Aorta (tissue), 5 donors: ENCODE data around the gene MGMT. TPM values are rescaled to one million over a fixed set of nuclear protein-coding genes. Genes with fewer than 3 reads are reported as not detected.

Source experiments
- ATAC-seq: fragments of 200-7000 bp; cut with Tn5 transposase; one replicate; pipeline ENCODE4 v1.9.1; 2022; ENCODE audit warnings: moderate library complexity; ENCODE audit not compliant: low FRiP score
- DNase-seq, 2 donors: peaks; one replicate each; pipeline ENCODE4 v3.0.0-alpha.2; 2020
- H3K27ac ChIP-seq, 2 donors: one replicate each; pipeline ENCODE4 v1.5.1; 2013; ENCODE audit warnings: low read length in 2 of 2, mild to moderate bottlenecking in 2 of 2, moderate library complexity in 2 of 2, control low read depth in 1 of 2, inconsistent platforms in 1 of 2, low read depth in 1 of 2
- H3K27me3 ChIP-seq, 2 donors: one replicate each; pipeline ENCODE4 v1.6.1; 2013; ENCODE audit warnings: control low read depth in 1 of 2, low read length in 1 of 2, mild to moderate bottlenecking in 1 of 2, moderate library complexity in 1 of 2; ENCODE audit not compliant: insufficient read depth in 2 of 2, control insufficient read depth in 1 of 2
- H3K36me3 ChIP-seq, 2 donors: one replicate each; pipeline ENCODE4 v1.6.1; 2013; ENCODE audit warnings: control low read depth in 1 of 2, low read length in 1 of 2, mild to moderate bottlenecking in 1 of 2; ENCODE audit not compliant: insufficient read depth in 2 of 2, control insufficient read depth in 1 of 2
- H3K4me1 ChIP-seq, 2 donors: one replicate each; pipeline ENCODE4 v1.6.1; 2013; ENCODE audit warnings: low read length in 2 of 2, control low read depth in 1 of 2, mild to moderate bottlenecking in 1 of 2, moderate library complexity in 1 of 2; ENCODE audit not compliant: insufficient read depth in 2 of 2, control insufficient read depth in 1 of 2
- H3K4me3 ChIP-seq, 2 donors: one replicate each; pipeline ENCODE4 v1.5.1; 2013; ENCODE audit warnings: low read length in 2 of 2, control low read depth in 1 of 2, mild to moderate bottlenecking in 1 of 2
- H3K9me3 ChIP-seq: one replicate; pipeline ENCODE4 v1.6.1; 2013; ENCODE audit warnings: mild to moderate bottlenecking, low read length; ENCODE audit not compliant: control insufficient read depth
- WGBS, 2 donors: extraction: QIAGEN DNeasy Blood & Tissue Kit; methylation state at CpG; one replicate each; pipeline ENCODE4 v1.1.7; 2013; 5-methylcytosine and 5-hydroxymethylcytosine counted together
- intact Hi-C, 2 donors: fragments of 100-400 bp; cut with DNase I; formaldehyde crosslinking; loops; one replicate each; pipeline versions ENCODE4 v1.14.2 to v1.15.0; 2022
- polyA plus RNA-seq, 2 donors: library from polyadenylated mRNA; stranded (reverse); fragments of 200-250 nt; gene quantifications; one replicate each; pipeline ENCODE4 v1.2.3, GENCODE V29; 2013
- total RNA-seq, 2 donors: library from RNA; stranded (reverse); fragmentation: NEBNext Ultra II Directional; extraction: Animal tissue kit (Norgen Biotek cat#: 25700); gene quantifications; one replicate each; pipeline ENCODE4 v1.2.1, GENCODE V29; 2021
- donor health status: healthy with polysubstance abuse.
- donor health status: Bipolar disorder and iron deficiency.
- donor health status: DM: no; HTN: no; CAD: no.
- donor health status: DM: no; HTN: no; CAD: no.
- donor health status: DM: yes; HTN: yes; CAD: no.

MGMT gene
- total and polyA plus RNA-seq, 4 donors = 8.8 to 30.0 (median 14.1) TPM

- H3K36me3 ChIP-seq = no peaks in the 10 kb centered on the region
- no peaks in the 10 kb centered on the region for H3K27me3 ChIP-seq
- WGBS, 2 donors = 93 to 99% methylated on average over 10 of the region's 10 CpGs
- ATAC-seq (no peak), DNase-seq (no peak)
- intact Hi-C loops = no loop called here
- peaks cover 3% of the 10 kb centered on the region for H3K9me3 ChIP-seq
- no peak overlapping the region for H3K4me3 ChIP-seq
- no peak overlapping the region for H3K27ac ChIP-seq
- no peaks in the 10 kb centered on the region for H3K4me1 ChIP-seq
These were observed 259.0 kb downstream of the MGMT start for GRCh38 chr10:129725890-129726631.

- intact Hi-C loops = no loop called here
- WGBS, 2 donors = 97 to 100% methylated on average over 6 of the region's 6 CpGs
- Histone ChIP-seq H3K4me1 (no peaks in the 10 kb centered on the region), H3K36me3 (no peaks in the 10 kb centered on the region), H3K27ac (no peak overlapping the region), H3K27me3 (no peaks in the 10 kb centered on the region), H3K4me3 (no peak overlapping the region), H3K9me3 (peaks cover 3% of the 10 kb centered on the region)
- no peak for ATAC-seq
- DNase-seq = no peak
These were observed 260.0 kb downstream of the MGMT start for GRCh38 chr10:129727071-129727470.

- no peak overlapping the region for H3K27ac ChIP-seq
- no peak for ATAC-seq
- H3K27me3 ChIP-seq = no peaks in the 10 kb centered on the region
- WGBS, 2 donors = 74 to 99% methylated on average over 4 of the region's 4 CpGs
- no peak for DNase-seq
- H3K9me3 ChIP-seq = peaks cover 3% of the 10 kb centered on the region
- H3K4me3 ChIP-seq = no peak overlapping the region
- no peaks in the 10 kb centered on the region for H3K36me3 ChIP-seq
- H3K4me1 ChIP-seq = no peaks in the 10 kb centered on the region
- intact Hi-C loops = no loop called here
These were observed 260.5 kb downstream of the MGMT start for GRCh38 chr10:129727495-129727894.

- intact Hi-C loops = no loop called here
- WGBS, 2 donors = 94 to 95% methylated on average over 13 of the region's 13 CpGs
- H3K27me3 ChIP-seq = no peaks in the 10 kb centered on the region
- no peaks in the 10 kb centered on the region for H3K36me3 ChIP-seq
- H3K27ac ChIP-seq = no peak overlapping the region
- DNase-seq (no peak), ATAC-seq (no peak)
- peaks cover 3% of the 10 kb centered on the region for H3K9me3 ChIP-seq
- H3K4me1 ChIP-seq = no peaks in the 10 kb centered on the region
- no peak overlapping the region for H3K4me3 ChIP-seq
These were observed 261.3 kb downstream of the MGMT start for GRCh38 chr10:129728246-129728820.

- Histone ChIP-seq H3K4me1 (no peaks in the 10 kb centered on the region), H3K36me3 (no peaks in the 10 kb centered on the region), H3K27ac (no peak overlapping the region), H3K4me3 (no peak overlapping the region), H3K9me3 (peaks cover 3% of the 10 kb centered on the region), H3K27me3 (no peaks in the 10 kb centered on the region)
- no peak for DNase-seq
- ATAC-seq = no peak
- WGBS, 2 donors = 91 to 92% methylated on average over 21 of the region's 21 CpGs
- intact Hi-C loops = no loop called here
These were observed 262.1 kb downstream of the MGMT start for GRCh38 chr10:129728905-129729795.

GRCh38 chr10:129730272-129730992 is 263.4 kb downstream of the MGMT start:
- peaks cover 3% of the 10 kb centered on the region for H3K9me3 ChIP-seq
- H3K27me3 ChIP-seq = no peaks in the 10 kb centered on the region
- H3K4me3 ChIP-seq = no peak overlapping the region
- 86 to 89% methylated on average over 12 of the region's 12 CpGs for WGBS, 2 donors
- DNase-seq = no peak
- H3K27ac ChIP-seq = no peak overlapping the region
- ATAC-seq = no peak
- no peaks in the 10 kb centered on the region for H3K4me1 ChIP-seq
- no peaks in the 10 kb centered on the region for H3K36me3 ChIP-seq
- intact Hi-C loops = no loop called here

- Histone ChIP-seq H3K4me1 (no peaks in the 10 kb centered on the region), H3K4me3 (no peak overlapping the region), H3K36me3 (no peaks in the 10 kb centered on the region), H3K27ac (no peak overlapping the region), H3K9me3 (peaks cover 3% of the 10 kb centered on the region), H3K27me3 (no peaks in the 10 kb centered on the region)
- intact Hi-C loops = no loop called here
- 64 to 81% methylated on average over 10 of the region's 10 CpGs for WGBS, 2 donors
- ATAC-seq = no peak
- no peak for DNase-seq
These were observed 263.9 kb downstream of the MGMT start for GRCh38 chr10:129730993-129731325.

- intact Hi-C loops = no loop called here
These were observed 273.7 kb downstream of the MGMT start for GRCh38 chr10:129740532-129741279.

More at GRCh38 chr10:129740532-129741279, 273.7 kb downstream of the MGMT start:
- DNase-seq = peak in 1 of 2 donors; percentile 53
- Histone ChIP-seq H3K27me3 (no peaks in the 10 kb centered on the region), H3K4me1 (no peaks in the 10 kb centered on the region), H3K27ac (no peak overlapping the region), H3K36me3 (no peaks in the 10 kb centered on the region), H3K9me3 (no peaks in the 10 kb centered on the region), H3K4me3 (no peak overlapping the region)
- 87 to 91% methylated on average over 15 of the region's 15 CpGs for WGBS, 2 donors
- ATAC-seq = no peak
